GM12878 (cell line): ENCODE data around the gene ZYX. TPM values are rescaled to one million over a fixed set of nuclear protein-coding genes. Genes with fewer than 3 reads are reported as not detected.

Experiments
- ATAC-seq: fragments of 200-7000 bp; cut with Tn5 transposase; 3 replicates; pipeline ENCODE4 v1.9.1; 2020; ENCODE audit warnings: mild to moderate bottlenecking, moderate library complexity
- BruUV-seq: library from RNA; stranded (reverse); fragments of 400-500 nt; replicated peaks from 2 replicates; lab custom pipeline; 2021; lab: Mats Ljungman, UMichigan
- CTCF ChIA-PET: fragments of 300-600 bp; sonication (Branson Sonifier 250); formaldehyde crosslinking; extraction: SDS; loops from one replicate; lab custom pipeline; 2021; ENCODE audit warnings: inconsistent platforms; lab: Yijun Ruan, JAX
- POLR2A ChIA-PET: fragments of 350-600 bp; formaldehyde crosslinking; extraction: SDS; loops from one replicate; lab custom pipeline; 2021; ENCODE audit warnings: inconsistent platforms; lab: Charles Lee
- RAD21 ChIA-PET: fragments of 300-600 bp; sonication (Branson Sonifier 250); formaldehyde crosslinking; loops from one replicate; lab custom pipeline; 2023; ENCODE audit warnings: antibody characterized with exemption; ENCODE audit not compliant: unreplicated experiment; lab: Charles Lee
- SMC1A ChIA-PET: fragments of 300-600 bp; sonication (Branson Sonifier 250); formaldehyde crosslinking; loops from one replicate; lab custom pipeline; 2023; ENCODE audit not compliant: unreplicated experiment, uncharacterized antibody; lab: Charles Lee
- DNase-seq: peaks from one replicate; pipeline ENCODE4 v3.0.0-alpha.2; 2011; ENCODE audit warnings: low read depth, low spot score
- FAIRE-seq: peaks from 3 replicates; lab custom pipeline; 2011; peaks lifted over from hg19 to GRCh38; lab: Jason Lieb, UNC
- H2AFZ ChIP-seq: 2 replicates; pipeline ENCODE4 v1.6.0; 2011; ENCODE audit warnings: low read depth, low read length, control low read depth; ENCODE audit not compliant: control insufficient read depth
- H3K27ac ChIP-seq: 2 replicates; pipeline ENCODE4 v1.5.1; 2011; ENCODE audit warnings: control low read depth; ENCODE audit not compliant: control insufficient read depth, insufficient read depth
- H3K27me3 ChIP-seq, 2 experiments: replicated peaks in 1 of 2; 2 replicates each; pipeline versions ENCODE4 v1.6.0 to v1.6.1; 2011; ENCODE audit warnings: low read length in 1 of 2; ENCODE audit not compliant: control insufficient read depth in 2 of 2, insufficient read depth in 2 of 2
- H3K36me3 ChIP-seq, 2 experiments: 2 replicates each; pipeline ENCODE4 v1.5.1; 2011; ENCODE audit warnings: low read length in 1 of 2; ENCODE audit not compliant: control insufficient read depth in 2 of 2, insufficient read depth in 2 of 2
- H3K4me1 ChIP-seq: 2 replicates; pipeline ENCODE4 v1.6.1; 2011; ENCODE audit warnings: mild to moderate bottlenecking, low read length, moderate library complexity, mixed read lengths; ENCODE audit not compliant: control insufficient read depth, insufficient read depth
- H3K4me2 ChIP-seq: 2 replicates; pipeline ENCODE4 v1.6.0; 2011; ENCODE audit warnings: control low read depth; ENCODE audit not compliant: control insufficient read depth, insufficient read depth
- H3K4me3 ChIP-seq: fragments of 200-600 bp; sonication (generic); 2 replicates; pipeline ENCODE4 v1.5.1; 2016
- H3K79me2 ChIP-seq: 2 replicates; pipeline ENCODE4 v1.6.0; 2011; ENCODE audit warnings: low read length; ENCODE audit not compliant: control insufficient read depth, insufficient read depth
- H3K9ac ChIP-seq: 2 replicates; pipeline ENCODE4 v1.8.0; 2011; ENCODE audit warnings: low read length, control low read depth, mixed read lengths; ENCODE audit not compliant: control insufficient read depth, insufficient read depth
- H3K9me3 ChIP-seq: replicated peaks from 3 replicates; pipeline ENCODE4 v1.5.1; 2011; ENCODE audit warnings: mild to moderate bottlenecking, low read length; ENCODE audit not compliant: control insufficient read depth, insufficient read depth
- H4K20me1 ChIP-seq: 2 replicates; pipeline ENCODE4 v1.6.0; 2011; ENCODE audit not compliant: control insufficient read depth, insufficient read depth
- FOXK2 ChIP-seq: fragments of 450-650 bp; IDR thresholded peaks from 2 replicates; pipeline ENCODE4 v1.6.1; 2017; ENCODE audit warnings: mild to moderate bottlenecking, moderate library complexity
- HDAC2 ChIP-seq: fragments of 200-600 bp; sonication (generic); IDR thresholded peaks from 2 replicates; pipeline ENCODE4 v1.6.1; 2017
- REST ChIP-seq: IDR thresholded peaks from 2 replicates; pipeline ENCODE4 v1.6.1; 2012; ENCODE audit warnings: mild to moderate bottlenecking, low read depth, low read length
- SMAD1 ChIP-seq: fragments of 450-650 bp; IDR thresholded peaks from 2 replicates; pipeline ENCODE4 v1.6.1; 2018; ENCODE audit warnings: mild to moderate bottlenecking, low read depth; ENCODE audit not compliant: partially characterized antibody
- ZBTB11 ChIP-seq: fragments of 450-650 bp; formaldehyde crosslinking; IDR thresholded peaks from 2 replicates; pipeline ENCODE4 v1.5.0; 2022; ENCODE audit warnings: mild to moderate bottlenecking, missing genetic modification characterization
- WGBS: methylation state at CpG from one replicate; pipeline ENCODE4 v1.1.6; 2016; ENCODE audit warnings: low lambda C conversion rate; ENCODE audit not compliant: insufficient replicate concordance, insufficient coverage; ENCODE audit errors: missing lambda C conversion rate; 5-methylcytosine and 5-hydroxymethylcytosine counted together
- in situ Hi-C: fragments of 300-500 bp; cut with MboI; formaldehyde crosslinking; loops from 9 replicates; pipeline ENCODE4 v1.14.3; 2018; ENCODE audit warnings: mixed read lengths
- intact Hi-C: fragments of 100-400 bp; cut with micrococcal nuclease; formaldehyde crosslinking; loops from one replicate; pipeline ENCODE4 v1.14.2; 2022; ENCODE audit not compliant: unreplicated experiment
- polyA plus RNA-seq, 11 experiments: library from polyadenylated mRNA; depleted of rRNA in 4 of 11; unstranded in 6 of 11; stranded (reverse) in 5 of 11; fragments of >200 nt; fragmentation: Nextera tagmentation in 4 of 11; fragmentation: Illumina TruSeq in 1 of 11; extraction: Ambion mirVana in 4 of 11; extraction: Trizol in 1 of 11; gene quantifications; 1 replicate in 1 of 11; 2 replicates in 10 of 11; pipeline versions ENCODE4 v1.2.1 to v1.2.3, GENCODE V29; 2011 to 2016; ENCODE audit warnings: inconsistent platforms in 2 of 11, missing spikeins in 2 of 11, low read depth in 1 of 11
- total RNA-seq, 4 experiments: library from RNA; depleted of rRNA in 3 of 4; stranded (reverse); fragments of >200 nt in 3 of 4; fragmentation: Illumina TruSeq in 1 of 4; extraction: Trizol in 1 of 4; gene quantifications; 2 replicates each; pipeline versions ENCODE4 v1.2.1 to v1.2.3, GENCODE V29; 2013 to 2021

Gene ZYX
- total and polyA plus RNA-seq, 10 of the 15 experiments (the other 5 are each of a cell fraction or from before 2014, with no cell fraction given), result 2.1 to 100 (median 27.6) TPM

GRCh38 chr7:143416565-143417149 lies 35.5 kb downstream of the ZYX start (continued):
- TF ChIP-seq ZBTB11, result no peak
- TF ChIP-seq SMAD1, result no peak

- TF ChIP-seq HDAC2, result no peak
- no peak for TF ChIP-seq REST
- no peak for TF ChIP-seq FOXK2
- TF ChIP-seq, all 136 proteins: peak for 0
- H3K4me2 ChIP-seq, result no peak overlapping the region
- H3K27ac ChIP-seq, result no peak overlapping the region
- ATAC-seq (no peak), FAIRE-seq (no peak), DNase-seq (no peak)
- ChIA-PET SMC1A (interaction anchor here (0.7 to 4.9 kb wide), 3 partner anchors 175 to 694 kb away, joined by 3 to 73 read pairs (median 3); no protein-coding TSS in a partner anchor), POLR2A (no interaction called here), RAD21 (interaction anchor here (1.1 to 3.9 kb wide), 3 partner anchors 34 to 177 kb away, joined by 5 to 54 read pairs (median 8); no protein-coding TSS in a partner anchor), CTCF (interaction anchor here (0.8 to 4.9 kb wide), 9 partner anchors 9 to 201 kb away, joined by 3 to 124 read pairs (median 5); no protein-coding TSS in a partner anchor)
- H3K79me2 ChIP-seq, result no peaks in the 10 kb centered on the region
- H3K4me1 ChIP-seq, result no peaks in the 10 kb centered on the region
- 93% methylated on average over 1 of the region's 1 CpG for WGBS
- H3K9me3 ChIP-seq, result no peaks in the 10 kb centered on the region
- intact Hi-C loops, result loop anchor here (10.0 kb wide), 1 partner anchor 413 kb away; no protein-coding TSS in a partner anchor
- no peak overlapping the region for H3K4me3 ChIP-seq
- H4K20me1 ChIP-seq, result no peaks in the 10 kb centered on the region
- H3K9ac ChIP-seq, result no peak overlapping the region
- H3K36me3 ChIP-seq, result no peaks in the 10 kb centered on the region
- H2AFZ ChIP-seq, result no peak overlapping the region
- H3K27me3 ChIP-seq, result no peaks in the 10 kb centered on the region
- in situ Hi-C loops, result loop anchor here (10.0 kb wide), 1 partner anchor 403 kb away; no protein-coding TSS in a partner anchor
- BruUV-seq, result no TSS peak
Measured at GRCh38 chr7:143417734-143418383, 36.7 kb downstream of the ZYX start.
